ENCODE results near the gene USH2A. TPM values are rescaled to one million over a fixed set of nuclear protein-coding genes. Genes with fewer than 3 reads are reported as not detected.

USH2A gene
- total and polyA plus RNA-seq, 8 donors: 0.03 to 0.28 (median 0.06) TPM

DNA sequence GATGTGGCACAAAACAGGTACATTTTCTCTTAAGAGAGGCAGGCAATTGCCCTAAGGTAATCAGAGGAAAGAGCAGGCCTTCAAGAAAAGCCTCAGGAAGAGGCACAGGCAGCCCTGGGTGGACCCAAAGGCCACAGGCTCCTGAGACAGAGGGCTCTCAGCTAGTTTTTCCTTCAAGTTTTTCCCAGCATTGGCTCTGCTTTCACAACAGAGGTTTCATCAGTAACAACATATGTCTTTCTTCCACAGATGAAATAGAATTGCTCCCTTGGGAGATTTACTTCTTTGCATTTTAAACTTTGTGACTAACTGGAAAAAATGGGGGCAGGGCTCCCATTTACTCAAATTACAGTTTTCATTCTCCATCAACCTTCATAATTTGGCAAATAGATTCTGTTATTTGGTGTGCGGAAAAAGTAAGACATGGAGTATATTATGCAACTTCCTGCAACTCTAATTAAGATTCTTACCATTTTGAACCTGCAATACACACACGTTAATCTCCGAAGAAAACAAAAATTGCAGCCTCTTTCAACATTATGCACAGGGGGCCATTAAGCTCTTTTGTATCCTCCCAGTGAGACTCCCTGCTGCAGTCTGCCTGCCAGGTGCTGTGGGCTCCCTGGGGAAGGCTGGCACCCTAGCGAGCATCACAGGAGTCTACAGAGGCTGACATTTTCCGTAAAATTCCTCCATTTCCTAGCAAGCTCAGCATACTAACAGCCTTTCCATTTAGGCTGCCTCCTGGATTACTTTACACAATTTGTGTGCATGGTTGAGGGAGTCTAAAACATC lies 282.3 kb downstream of the USH2A start:
- Histone ChIP-seq H3K27ac (no peak overlapping the region), H3K27me3 (no peaks in the 10 kb centered on the region), H3K4me1 (no peaks in the 10 kb centered on the region), H3K4me3 (no peak overlapping the region), H3K36me3 (no peaks in the 10 kb centered on the region), H3K9me3 (no peaks in the 10 kb centered on the region)
- no peak for DNase-seq
- ATAC-seq: no peak
- TF ChIP-seq, protein P1, sequence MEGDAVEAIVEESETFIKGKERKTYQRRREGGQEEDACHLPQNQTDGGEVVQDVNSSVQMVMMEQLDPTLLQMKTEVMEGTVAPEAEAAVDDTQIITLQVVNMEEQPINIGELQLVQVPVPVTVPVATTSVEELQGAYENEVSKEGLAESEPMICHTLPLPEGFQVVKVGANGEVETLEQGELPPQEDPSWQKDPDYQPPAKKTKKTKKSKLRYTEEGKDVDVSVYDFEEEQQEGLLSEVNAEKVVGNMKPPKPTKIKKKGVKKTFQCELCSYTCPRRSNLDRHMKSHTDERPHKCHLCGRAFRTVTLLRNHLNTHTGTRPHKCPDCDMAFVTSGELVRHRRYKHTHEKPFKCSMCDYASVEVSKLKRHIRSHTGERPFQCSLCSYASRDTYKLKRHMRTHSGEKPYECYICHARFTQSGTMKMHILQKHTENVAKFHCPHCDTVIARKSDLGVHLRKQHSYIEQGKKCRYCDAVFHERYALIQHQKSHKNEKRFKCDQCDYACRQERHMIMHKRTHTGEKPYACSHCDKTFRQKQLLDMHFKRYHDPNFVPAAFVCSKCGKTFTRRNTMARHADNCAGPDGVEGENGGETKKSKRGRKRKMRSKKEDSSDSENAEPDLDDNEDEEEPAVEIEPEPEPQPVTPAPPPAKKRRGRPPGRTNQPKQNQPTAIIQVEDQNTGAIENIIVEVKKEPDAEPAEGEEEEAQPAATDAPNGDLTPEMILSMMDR (IDR thresholded peaks at IDR 0.05): no peak
- intact Hi-C loops (cut with DNase I): no loop called here
- FAIRE-seq: no peak
- WGBS, 2 donors: 47 to 58% methylated on average over 5 of the region's 5 CpGs

DNA sequence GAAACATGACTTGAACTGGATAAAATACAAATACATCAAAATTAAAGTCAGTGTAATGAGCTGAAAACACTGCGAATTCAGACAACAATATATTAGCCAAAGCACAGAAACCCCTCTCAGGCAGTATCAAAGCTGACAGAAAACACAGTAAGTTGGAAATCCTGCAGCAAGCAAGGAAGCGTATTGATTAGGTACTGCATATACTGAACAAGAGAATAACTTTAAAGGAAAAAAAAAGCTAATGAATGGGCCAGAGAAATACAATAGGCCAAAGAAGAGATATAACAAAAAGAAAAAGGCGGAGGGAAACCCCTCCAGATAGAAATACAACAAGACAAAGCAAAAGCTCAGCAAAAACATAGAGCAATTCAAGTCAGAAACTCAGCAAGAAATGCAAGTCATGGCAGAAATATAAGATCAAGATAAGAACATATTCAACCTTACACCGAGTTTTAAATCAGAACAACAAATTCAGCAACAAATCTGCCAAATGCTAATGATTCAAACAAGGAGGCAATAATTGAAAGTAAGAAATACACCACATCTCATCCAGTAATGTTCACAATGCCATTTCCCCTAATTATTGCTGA lies 299.0 kb downstream of the USH2A start:
- no peak overlapping the region for H3K27ac ChIP-seq
- no peak for DNase-seq
- H3K36me3 ChIP-seq: no peaks in the 10 kb centered on the region
- 61 to 62% methylated on average over 4 of the region's 4 CpGs for WGBS, 2 donors
- no peak for FAIRE-seq
- no peaks in the 10 kb centered on the region for H3K27me3 ChIP-seq
- ATAC-seq: no peak
- no peaks in the 10 kb centered on the region for H3K9me3 ChIP-seq
- no peaks in the 10 kb centered on the region for H3K4me1 ChIP-seq
- H3K4me3 ChIP-seq: no peak overlapping the region
- intact Hi-C loops (cut with DNase I): no loop called here
- TF ChIP-seq, protein P1 (IDR thresholded peaks at IDR 0.05): no peak

DNA sequence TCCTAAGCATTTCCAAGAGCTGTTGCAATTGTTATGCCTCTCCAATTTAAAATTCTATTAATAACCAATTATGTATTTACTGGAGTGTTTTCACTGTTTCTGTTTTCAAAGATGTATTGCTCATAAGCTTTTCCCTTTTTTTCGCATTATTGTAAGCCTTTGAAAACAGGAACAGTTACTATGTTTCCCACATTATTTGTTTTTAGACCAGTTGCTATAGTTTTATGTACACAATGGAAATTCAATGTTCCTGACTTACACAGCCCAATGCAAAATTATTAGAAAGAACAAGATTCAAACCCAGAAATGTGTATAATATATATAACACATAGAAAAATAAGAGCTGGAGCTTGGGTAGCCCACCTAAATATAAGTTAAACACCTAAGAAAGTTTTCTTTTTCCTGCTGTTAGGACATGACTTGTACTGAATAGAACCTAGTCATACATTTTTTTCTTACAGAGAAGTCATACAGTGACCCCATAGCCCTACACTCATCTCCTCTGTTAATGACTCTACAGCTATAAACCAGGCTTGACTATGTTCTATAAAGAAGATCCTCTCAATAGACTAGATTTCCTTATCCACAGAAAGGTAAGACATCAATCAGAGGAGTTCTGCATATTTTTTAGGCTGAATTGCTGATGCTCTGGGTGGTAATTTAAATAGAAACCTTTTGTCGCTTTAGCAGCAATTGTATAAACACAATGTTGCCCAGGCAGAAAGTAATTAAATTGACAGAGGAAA lies 299.6 kb downstream of the USH2A start:
- no peaks in the 10 kb centered on the region for H3K36me3 ChIP-seq
- no peak for DNase-seq

DNA sequence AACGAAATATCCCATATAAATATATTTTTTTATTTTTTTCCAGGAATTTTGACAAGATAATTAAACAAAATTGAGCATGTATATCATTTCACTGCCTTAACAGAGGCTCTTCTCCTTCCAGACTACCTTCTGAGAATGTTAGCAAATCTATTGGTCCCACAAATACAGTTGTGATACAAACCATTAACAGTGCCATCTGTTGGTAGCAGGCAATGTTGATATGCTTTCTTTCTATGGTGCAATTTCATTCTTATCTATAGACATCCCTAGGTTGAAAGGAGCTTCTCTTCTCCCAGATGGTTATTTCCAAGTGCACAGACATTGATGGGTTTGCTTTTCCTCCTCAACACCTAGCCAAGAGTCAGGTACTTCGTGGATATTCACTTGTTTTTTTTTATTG lies 303.6 kb downstream of the USH2A start:
- Histone ChIP-seq H3K36me3 (no peaks in the 10 kb centered on the region), H3K27ac (no peak overlapping the region), H3K4me1 (no peaks in the 10 kb centered on the region), H3K9me3 (no peaks in the 10 kb centered on the region), H3K4me3 (no peak overlapping the region), H3K27me3 (peaks cover 0 to 5% (median 0%) of the 10 kb centered on the region in 4 donors)
- FAIRE-seq: no peak
- no peak for ATAC-seq
- TF ChIP-seq, protein P1 (IDR thresholded peaks at IDR 0.05): peak in 1 of 4 donors; percentile 7
- DNase-seq: no peak
- intact Hi-C loops (cut with DNase I): no loop called here
- WGBS, 2 donors: 18 to 40% methylated on average over 2 of the region's 2 CpGs

More for the DNA sequence above, 299.6 kb downstream of the USH2A start:
- Histone ChIP-seq H3K9me3 (no peaks in the 10 kb centered on the region), H3K27me3 (no peaks in the 10 kb centered on the region), H3K4me1 (no peaks in the 10 kb centered on the region), H3K27ac (no peak overlapping the region), H3K4me3 (no peak overlapping the region)
- FAIRE-seq (no peak), ATAC-seq (no peak)
- TF ChIP-seq, protein P1 (IDR thresholded peaks at IDR 0.05): no peak
- intact Hi-C loops (cut with DNase I): no loop called here
- WGBS, 2 donors: 2 to 86% methylated on average over 2 of the region's 2 CpGs

All from pancreas (tissue), 10 donors.